HG03558 (cell line): ENCODE results near the gene PRR5L.

Experiments
- ATAC-seq: cut with Tn5 transposase; IDR thresholded peaks from one replicate; pipeline ENCODE4 v1.9.1; 2021; ENCODE audit warnings: moderate number of reproducible peaks; ENCODE audit not compliant: unreplicated experiment; ENCODE audit errors: extremely low read depth

PRR5L gene

GRCh38 chr11:36352922-36353321 lies 56.8 kb downstream of the PRR5L start:
- ATAC-seq: no peak

GRCh38 chr11:36354221-36355003 lies 58.3 kb downstream of the PRR5L start:
- ATAC-seq: peak; percentile 86

- peak; percentile 42 for ATAC-seq
Observed at GRCh38 chr11:36356201-36356600, 60.1 kb downstream of the PRR5L start.

GRCh38 chr11:36357831-36358230 lies 61.7 kb downstream of the PRR5L start:
- no peak for ATAC-seq

- no peak for ATAC-seq
Observed at GRCh38 chr11:36358436-36358835, 62.3 kb downstream of the PRR5L start.

- ATAC-seq: no peak
Observed at GRCh38 chr11:36360318-36360717, 64.2 kb downstream of the PRR5L start.

- ATAC-seq: no peak
Observed at GRCh38 chr11:36360826-36361415, 64.8 kb downstream of the PRR5L start.

GRCh38 chr11:36361472-36361871 lies 65.4 kb downstream of the PRR5L start:
- ATAC-seq: no peak

GRCh38 chr11:36361901-36362391 lies 65.9 kb downstream of the PRR5L start:
- ATAC-seq: no peak

- no peak for ATAC-seq
Observed at GRCh38 chr11:36362902-36363301, 66.8 kb downstream of the PRR5L start.

- ATAC-seq: no peak
Observed at GRCh38 chr11:36363361-36364268, 67.5 kb downstream of the PRR5L start.

- ATAC-seq: no peak
Observed at GRCh38 chr11:36364551-36365325, 68.7 kb downstream of the PRR5L start.

GRCh38 chr11:36365907-36366306 lies 69.8 kb downstream of the PRR5L start:
- no peak for ATAC-seq

- ATAC-seq: no peak
Observed at GRCh38 chr11:36367806-36368680, 72.0 kb downstream of the PRR5L start.

- ATAC-seq: no peak
Observed at GRCh38 chr11:36371181-36371580, 75.1 kb downstream of the PRR5L start.

- no peak for ATAC-seq
Observed at GRCh38 chr11:36371590-36371989, 75.5 kb downstream of the PRR5L start.

- ATAC-seq: no peak
Observed at GRCh38 chr11:36372101-36372771, 76.1 kb downstream of the PRR5L start.
